Left lobe of liver (tissue), 2 donors: ENCODE measurements around the gene SNAI1. TPM values are rescaled to one million over a fixed set of nuclear protein-coding genes. Genes with fewer than 3 reads are reported as not detected.
"Not testable (repeated sequence)": the region's sequence is repeated elsewhere in the genome, so short reads cannot be mapped to it uniquely, and the experiment has no call there.

Experiments
- ATAC-seq: fragments of 200-7000 bp; cut with Tn5 transposase; one replicate; pipeline ENCODE4 v1.9.1; 2020; ENCODE audit warnings: mild to moderate bottlenecking, moderate library complexity
- DNase-seq: peaks from one replicate; pipeline ENCODE4 v3.0.0-alpha.2; 2020; ENCODE audit warnings: low spot score
- total RNA-seq: library from RNA; stranded (reverse); gene quantifications from one replicate; pipeline ENCODE4 v1.2.1, GENCODE V29; 2021
- donor health status: DM: no; HTN: no; CAD: no; lungs with moderate emphysema.
- donor health status: DM: no; HTN: yes; CAD: no.

SNAI1 gene
- total RNA-seq, 1 donor from 2014 or later, result 0.75 TPM

GRCh38 chr20:49961413-49961812 lies 21.4 kb upstream of the SNAI1 start:
- DNase-seq, result no peak

GRCh38 chr20:49964964-49965780 lies 17.6 kb upstream of the SNAI1 start:
- DNase-seq (no peak), ATAC-seq (peak; percentile 61)

More at GRCh38 chr20:49961413-49961812, 21.4 kb upstream of the SNAI1 start:
- no peak for ATAC-seq

- DNase-seq (no peak), ATAC-seq (no peak)
These were observed 16.9 kb upstream of the SNAI1 start for GRCh38 chr20:49965781-49966305.

- DNase-seq (no peak), ATAC-seq (no peak)
These were observed 15.9 kb upstream of the SNAI1 start for GRCh38 chr20:49966861-49967260.

- ATAC-seq, result peak; percentile 15
- DNase-seq, result no peak
These were observed 13.5 kb upstream of the SNAI1 start for GRCh38 chr20:49969234-49969633.

- ATAC-seq (no peak), DNase-seq (no peak)
These were observed 12.8 kb upstream of the SNAI1 start for GRCh38 chr20:49969946-49970345.

GRCh38 chr20:49970498-49970897 lies 12.3 kb upstream of the SNAI1 start:
- ATAC-seq, result peak; percentile 9
- no peak for DNase-seq

- no peak for ATAC-seq
- DNase-seq, result no peak
These were observed 8.8 kb upstream of the SNAI1 start for GRCh38 chr20:49973981-49974380.

GRCh38 chr20:49976542-49976941 lies 6.2 kb upstream of the SNAI1 start:
- no peak for ATAC-seq
- DNase-seq, result no peak

- not testable (repeated sequence) for DNase-seq, ATAC-seq
These were observed 5.0 kb upstream of the SNAI1 start for GRCh38 chr20:49977740-49978139.

GRCh38 chr20:49978685-49979029 lies 4.1 kb upstream of the SNAI1 start:
- DNase-seq (no peak), ATAC-seq (no peak)

GRCh38 chr20:49979030-49979832 lies 3.5 kb upstream of the SNAI1 start:
- ATAC-seq (peak; percentile 77), DNase-seq (peak; percentile 59)

GRCh38 chr20:49980140-49981008 lies 2.4 kb upstream of the SNAI1 start:
- no peak for ATAC-seq
- DNase-seq, result no peak

GRCh38 chr20:49981218-49982071 lies 1.3 kb upstream of the SNAI1 start:
- ATAC-seq, result no peak
- DNase-seq, result no peak

- ATAC-seq (no peak), DNase-seq (no peak)
These were observed 771 bp upstream of the SNAI1 start for GRCh38 chr20:49982072-49982345.

- DNase-seq, result no peak
- no peak for ATAC-seq
These were observed 505 bp downstream of the SNAI1 start for GRCh38 chr20:49983123-49983847.

GRCh38 chr20:49983848-49984408 lies 1.1 kb downstream of the SNAI1 start:
- DNase-seq (no peak), ATAC-seq (no peak)

GRCh38 chr20:49984426-49985153 lies 1.8 kb downstream of the SNAI1 start:
- ATAC-seq, result no peak
- no peak for DNase-seq

- DNase-seq, result no peak
- ATAC-seq, result no peak
These were observed 2.4 kb downstream of the SNAI1 start for GRCh38 chr20:49985157-49985556.
